ENCODE data around the gene UBE2G1.

GRCh38 chr17:4364622-4365041 is 1.8 kb downstream of the UBE2G1 start:
- no peak for TF ChIP-seq CTCF (conservative IDR thresholded peaks at IDR 0.05)
- no peak for TF ChIP-seq ZFX (IDR thresholded peaks at IDR 0.05)

Measured in C4-2B (cell line).